GM23248 (cell line): ENCODE measurements around the gene LSAMP. TPM values are rescaled to one million over a fixed set of nuclear protein-coding genes. Genes with fewer than 3 reads are reported as not detected.

Experiments used
- DNase-seq: peaks from one replicate; pipeline ENCODE4 v3.0.0-alpha.2; 2015
- H2AFZ ChIP-seq: fragments of 200-600 bp; sonication (generic); 2 replicates; pipeline ENCODE4 v1.6.1; 2016; ENCODE audit warnings: antibody characterized with exemption
- H3F3A ChIP-seq: fragments of 200-600 bp; sonication (generic); 2 replicates; pipeline ENCODE4 v1.6.1; 2016; ENCODE audit warnings: mild to moderate bottlenecking, antibody characterized with exemption, mixed run types; ENCODE audit not compliant: insufficient read depth
- H3K27ac ChIP-seq: fragments of 200-600 bp; sonication (generic); 2 replicates; pipeline ENCODE4 v1.5.1; 2016; ENCODE audit warnings: mild to moderate bottlenecking
- H3K27me3 ChIP-seq: fragments of 200-600 bp; sonication (generic); replicated peaks from 2 replicates; pipeline ENCODE4 v1.6.1; 2016; ENCODE audit warnings: mild to moderate bottlenecking; ENCODE audit not compliant: insufficient read depth
- H3K36me3 ChIP-seq: fragments of 200-600 bp; sonication (generic); 2 replicates; pipeline ENCODE4 v1.6.1; 2016; ENCODE audit warnings: low read depth, mild to moderate bottlenecking
- H3K4me1 ChIP-seq: fragments of 200-600 bp; sonication (generic); 2 replicates; pipeline ENCODE4 v1.6.1; 2016; ENCODE audit warnings: mild to moderate bottlenecking; ENCODE audit not compliant: insufficient read depth
- H3K4me2 ChIP-seq: fragments of 200-600 bp; sonication (generic); one replicate; pipeline ENCODE4 v1.6.1; 2016; ENCODE audit warnings: mild to moderate bottlenecking; ENCODE audit not compliant: unreplicated experiment
- H3K4me3 ChIP-seq: fragments of 200-600 bp; sonication (generic); 2 replicates; pipeline ENCODE4 v1.5.1; 2016; ENCODE audit warnings: mild to moderate bottlenecking
- H3K79me2 ChIP-seq: fragments of 200-600 bp; sonication (generic); 2 replicates; pipeline ENCODE4 v1.6.1; 2016; ENCODE audit warnings: mild to moderate bottlenecking; ENCODE audit not compliant: insufficient read depth
- H3K9ac ChIP-seq: fragments of 200-600 bp; sonication (generic); 2 replicates; pipeline ENCODE4 v1.6.1; 2016; ENCODE audit warnings: mild to moderate bottlenecking
- H3K9me2 ChIP-seq: fragments of 200-600 bp; sonication (generic); 2 replicates; pipeline ENCODE4 v1.6.1; 2016; ENCODE audit warnings: mixed run types, mild to moderate bottlenecking, moderate library complexity; ENCODE audit not compliant: insufficient read depth
- H3K9me3 ChIP-seq: fragments of 200-600 bp; sonication (generic); one replicate; pipeline ENCODE4 v1.6.1; 2017; ENCODE audit warnings: low read depth
- H4K20me1 ChIP-seq: fragments of 200-600 bp; sonication (generic); 2 replicates; pipeline ENCODE4 v1.6.0; 2016; ENCODE audit not compliant: insufficient read depth
- EZH2 ChIP-seq: fragments of 200-600 bp; sonication (generic); IDR thresholded peaks from 2 replicates; pipeline ENCODE4 v1.6.1; 2018; ENCODE audit warnings: antibody characterized with exemption, mild to moderate bottlenecking; ENCODE audit not compliant: insufficient read depth, poor library complexity, severe bottlenecking
- EZH2phosphoT487 ChIP-seq: fragments of 200-600 bp; sonication (generic); IDR thresholded peaks from 2 replicates; pipeline ENCODE4 v1.6.1; 2018; ENCODE audit warnings: antibody characterized with exemption, moderate library complexity, mild to moderate bottlenecking, low read depth; ENCODE audit not compliant: insufficient read depth
- WGBS, 2 experiments: methylation state at CpG; one replicate each; pipeline ENCODE4 v1.1.6; 2015 to 2017; ENCODE audit warnings: low lambda C conversion rate in 2 of 2, low coverage in 1 of 2; ENCODE audit errors: missing lambda C conversion rate in 2 of 2; 5-methylcytosine and 5-hydroxymethylcytosine counted together
- in situ Hi-C: fragments of 300-500 bp; cut with MboI; formaldehyde crosslinking; loops from 2 replicates; pipeline ENCODE4 v1.15.0; 2020
- polyA plus RNA-seq: library from polyadenylated mRNA; unstranded; fragments of >200 nt; fragmentation: Nextera tagmentation; extraction: Ambion mirVana; gene quantifications from 2 replicates; pipeline ENCODE4 v1.2.1, GENCODE V29; 2016
- total RNA-seq: library from RNA; depleted of rRNA; stranded (reverse); fragments of >200 nt; shearing (Covaris generic); gene quantifications from 2 replicates; pipeline ENCODE4 v1.2.3, GENCODE V29; 2014

The LSAMP gene
- total and polyA plus RNA-seq, 2 experiments from 2014 or later, result 4.5 to 9.3 TPM

DNA sequence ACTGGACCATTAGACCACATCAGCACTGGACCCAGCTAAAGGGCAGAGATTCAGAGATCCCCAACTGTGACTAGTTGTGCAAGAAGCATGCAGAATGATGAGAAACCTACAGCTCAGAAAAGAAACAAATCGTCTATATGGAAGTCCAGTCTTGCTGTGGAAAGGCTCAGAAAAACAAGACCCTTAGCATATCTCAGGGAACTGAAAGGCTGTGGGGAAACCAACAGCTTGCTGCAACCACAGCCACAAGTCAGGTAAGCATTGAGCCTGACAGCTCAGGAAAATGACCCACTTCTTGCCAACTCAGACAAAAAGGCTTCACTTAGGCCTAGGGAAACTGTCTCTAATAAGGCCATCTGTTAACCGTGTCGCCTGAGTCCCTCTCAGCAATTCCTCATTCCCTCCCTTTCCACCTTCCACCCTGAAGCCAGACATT is 145.6 kb downstream of the LSAMP start:
- Histone ChIP-seq H3K9ac (no peak overlapping the region), H3K27me3 (no peaks in the 10 kb centered on the region), H3K4me2 (no peak overlapping the region), H3K4me1 (peaks cover 10% of the 10 kb centered on the region), H3F3A (no peaks in the 10 kb centered on the region), H4K20me1 (no peaks in the 10 kb centered on the region), H3K9me2 (no peaks in the 10 kb centered on the region), H3K36me3 (no peaks in the 10 kb centered on the region), H3K9me3 (no peaks in the 10 kb centered on the region), H3K79me2 (no peaks in the 10 kb centered on the region), H2AFZ (no peak overlapping the region), H3K4me3 (no peak overlapping the region), H3K27ac (no peak overlapping the region)
- in situ Hi-C loops, result no loop called here
- no peak for DNase-seq
- WGBS, 2 experiments, result 84 to 85% methylated on average over 3 of the region's 3 CpGs
- TF ChIP-seq EZH2 (no peak), EZH2phosphoT487 (no peak)

- Histone ChIP-seq H3K9ac (no peak overlapping the region), H3F3A (no peaks in the 10 kb centered on the region), H3K27ac (no peak overlapping the region), H3K36me3 (no peaks in the 10 kb centered on the region), H3K9me2 (no peaks in the 10 kb centered on the region), H3K27me3 (no peaks in the 10 kb centered on the region), H3K4me3 (no peak overlapping the region), H3K4me1 (peaks cover 10% of the 10 kb centered on the region), H3K9me3 (no peaks in the 10 kb centered on the region), H3K4me2 (no peak overlapping the region), H4K20me1 (no peaks in the 10 kb centered on the region), H2AFZ (no peak overlapping the region), H3K79me2 (no peaks in the 10 kb centered on the region)
- WGBS, 2 experiments, result 31 to 50% methylated on average over 1 of the region's 1 CpG
- no peak for DNase-seq
- in situ Hi-C loops, result no loop called here
- TF ChIP-seq EZH2phosphoT487, result no peak
Observed at GRCh38 chr3:116298151-116298550, 147.1 kb downstream of the LSAMP start.

DNA sequence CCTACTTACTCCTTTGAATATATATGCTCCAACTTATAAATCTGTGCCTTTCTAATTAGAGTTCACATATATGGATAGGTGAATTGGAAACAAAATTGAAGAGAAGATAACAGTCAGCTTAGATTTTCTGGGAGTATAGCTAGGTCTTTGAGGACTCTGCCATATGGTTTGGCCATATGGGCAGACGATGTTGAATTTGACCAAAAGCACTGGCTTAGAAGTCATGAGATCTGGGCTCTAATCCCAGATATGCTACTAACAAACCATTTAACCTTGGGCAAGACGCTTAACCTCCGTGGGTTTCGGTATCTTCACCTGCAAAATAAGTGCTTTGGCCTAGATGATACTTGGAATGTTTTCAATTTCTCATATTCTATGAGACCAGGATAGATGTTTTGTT is 154.1 kb downstream of the LSAMP start:
- WGBS, 2 experiments, result 85 to 89% methylated on average over 4 of the region's 4 CpGs
- TF ChIP-seq EZH2phosphoT487, result no peak
- DNase-seq, result no peak
- Histone ChIP-seq H3K9me2 (no peaks in the 10 kb centered on the region), H3K79me2 (no peaks in the 10 kb centered on the region), H3K9ac (no peak overlapping the region), H2AFZ (no peak overlapping the region), H3K4me3 (no peak overlapping the region), H3K36me3 (no peaks in the 10 kb centered on the region), H3K27ac (no peak overlapping the region), H4K20me1 (no peaks in the 10 kb centered on the region), H3K4me1 (no peaks in the 10 kb centered on the region), H3F3A (no peaks in the 10 kb centered on the region), H3K9me3 (no peaks in the 10 kb centered on the region), H3K4me2 (no peak overlapping the region), H3K27me3 (no peaks in the 10 kb centered on the region)
- in situ Hi-C loops, result no loop called here

DNA sequence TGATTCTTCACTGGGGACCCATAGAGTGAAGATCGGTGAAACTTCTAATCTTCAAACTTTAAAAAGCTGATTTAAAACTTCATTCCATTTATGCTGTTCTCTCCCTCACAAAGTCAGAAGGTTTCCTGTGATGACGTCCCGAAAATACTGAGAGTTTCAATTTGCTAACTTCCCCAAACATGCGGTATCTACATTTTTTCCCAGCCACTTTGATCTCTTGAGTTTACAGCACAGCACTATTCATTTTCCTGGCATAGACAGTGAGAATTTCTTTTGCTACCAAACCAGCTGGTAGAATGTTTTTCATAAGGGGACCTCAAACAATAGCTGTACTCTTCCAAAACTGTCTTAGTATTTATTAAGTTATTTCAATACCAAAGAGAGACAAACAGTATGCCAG is 156.8 kb downstream of the LSAMP start:
- Histone ChIP-seq H3F3A (no peaks in the 10 kb centered on the region), H3K27ac (no peak overlapping the region), H3K79me2 (no peaks in the 10 kb centered on the region), H3K4me3 (no peak overlapping the region), H3K9ac (no peak overlapping the region), H3K9me3 (no peaks in the 10 kb centered on the region), H3K36me3 (no peaks in the 10 kb centered on the region), H3K9me2 (no peaks in the 10 kb centered on the region), H4K20me1 (no peaks in the 10 kb centered on the region), H3K27me3 (no peaks in the 10 kb centered on the region), H2AFZ (no peak overlapping the region), H3K4me1 (no peaks in the 10 kb centered on the region), H3K4me2 (no peak overlapping the region)
- no peak for DNase-seq
- in situ Hi-C loops, result no loop called here
- TF ChIP-seq EZH2, result no peak
- WGBS, 2 experiments, result 23 to 27% methylated on average over 4 of the region's 4 CpGs

GRCh38 chr3:116285781-116286421 is 159.4 kb downstream of the LSAMP start:
- no peaks in the 10 kb centered on the region; the same call in 1 of the 2 replicates for H3K27me3 ChIP-seq
- H3K4me2 ChIP-seq, result no peak overlapping the region
- no peaks in the 10 kb centered on the region for H3F3A ChIP-seq
- no peak overlapping the region for H3K27ac ChIP-seq
- TF ChIP-seq EZH2 (no peak), EZH2phosphoT487 (no peak)
- H3K36me3 ChIP-seq, result no peaks in the 10 kb centered on the region
- no peaks in the 10 kb centered on the region for H3K4me1 ChIP-seq
- no peaks in the 10 kb centered on the region for H4K20me1 ChIP-seq
- H3K9me3 ChIP-seq, result no peaks in the 10 kb centered on the region
- no peak overlapping the region for H3K4me3 ChIP-seq
- no peak overlapping the region for H3K9ac ChIP-seq
- 69 to 74% methylated on average over 1 of the region's 1 CpG for WGBS, 2 experiments
- no peaks in the 10 kb centered on the region for H3K9me2 ChIP-seq
- no peak for DNase-seq
- no peak overlapping the region for H2AFZ ChIP-seq
- H3K79me2 ChIP-seq, result no peaks in the 10 kb centered on the region
- in situ Hi-C loops, result no loop called here
